ENCODE measurements around the gene SLC10A7.

SLC10A7 gene

DNA sequence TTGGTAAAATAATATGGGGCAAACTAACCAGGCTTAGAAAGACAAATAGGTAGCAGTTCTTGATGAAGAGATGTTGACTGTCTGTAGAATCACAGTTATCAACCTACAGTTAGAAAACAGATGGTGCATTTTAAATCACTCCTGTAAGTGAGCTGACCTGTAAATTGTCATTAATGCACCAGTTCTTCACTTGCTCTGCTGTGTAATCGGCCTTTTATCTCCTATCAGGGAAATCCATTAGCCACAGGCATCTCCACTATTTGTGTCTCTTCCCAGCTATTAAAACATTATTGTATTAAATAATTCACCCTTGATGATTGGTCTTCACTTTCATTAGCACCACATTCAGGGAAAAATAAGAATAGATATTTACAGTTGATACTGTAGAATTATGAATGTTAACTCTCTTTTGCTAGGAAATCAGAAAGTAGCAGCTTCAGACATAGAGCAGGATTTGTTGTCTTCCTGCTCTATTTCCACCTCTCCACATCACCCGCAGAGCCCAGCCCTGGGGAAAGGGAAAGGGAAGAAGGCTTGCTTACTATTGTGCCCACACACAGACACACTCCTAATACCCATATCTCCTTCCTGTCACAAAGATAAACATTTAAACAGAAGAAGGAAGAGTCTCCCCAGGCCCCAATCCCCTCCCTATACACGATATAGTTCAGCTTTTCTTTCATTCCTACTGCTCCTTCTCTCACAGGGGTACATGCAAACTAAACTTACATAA, 210.3 kb downstream of the SLC10A7 start:
- no peaks in the 10 kb centered on the region for H3K4me1 ChIP-seq
- no peak overlapping the region for H3K9ac ChIP-seq
- no peaks in the 10 kb centered on the region; a peak in 1 of 22 replicates for H4K20me1 ChIP-seq
- no peak overlapping the region for H3K4me2 ChIP-seq
- no peak overlapping the region for H3K4me3 ChIP-seq
- H3K36me3 ChIP-seq, result peaks cover 0 to 6% (median 0%) of the 10 kb centered on the region in 11 experiments; a peak in 1 of 22 replicates
- TF ChIP-seq Cebpa-rat (IDR thresholded peaks at IDR 0.05), result no peak
- H3K27me3 ChIP-seq, result no peaks in the 10 kb centered on the region
- H3K27ac ChIP-seq, result no peak overlapping the region
- H3K9me3 ChIP-seq (replicated peaks in 1 of 11), result no peaks in the 10 kb centered on the region

- no peak for TF ChIP-seq Cebpa-rat (IDR thresholded peaks at IDR 0.05)
- Histone ChIP-seq H3K9ac (no peak overlapping the region), H3K4me2 (no peak overlapping the region), H3K27me3 (no peaks in the 10 kb centered on the region), H3K9me3 (replicated peaks in 1 of 11) (no peaks in the 10 kb centered on the region), H3K36me3 (peaks cover 0 to 6% (median 0%) of the 10 kb centered on the region in 11 experiments; a peak in 1 of 22 replicates), H4K20me1 (no peaks in the 10 kb centered on the region; a peak in 1 of 22 replicates), H3K4me3 (no peak overlapping the region), H3K4me1 (no peaks in the 10 kb centered on the region), H3K27ac (no peak overlapping the region)
Measured at GRCh38 chr4:146310319-146311021, 211.3 kb downstream of the SLC10A7 start.

DNA sequence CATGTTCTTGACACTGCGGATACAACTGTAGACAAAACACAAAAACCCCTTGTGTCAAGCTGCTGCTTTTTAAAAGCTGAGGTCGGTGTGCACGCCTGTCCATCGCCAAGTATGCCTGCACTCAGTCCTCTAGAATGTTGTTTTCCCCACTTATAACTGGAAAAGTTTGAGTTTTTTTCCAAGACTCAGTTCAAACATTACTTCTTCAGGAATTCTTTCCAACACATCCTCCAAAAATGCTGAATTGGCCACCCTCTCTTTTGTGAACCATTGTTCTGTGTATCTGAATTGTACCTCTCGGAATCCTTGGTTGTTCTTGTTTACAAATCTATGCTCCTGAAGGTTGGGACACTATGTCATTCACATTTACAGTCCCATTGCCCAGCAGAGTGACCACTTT, 212.8 kb downstream of the SLC10A7 start:
- no peak for TF ChIP-seq Cebpa-rat (IDR thresholded peaks at IDR 0.05)
- H3K27ac ChIP-seq, result no peak overlapping the region
- no peaks in the 10 kb centered on the region for H3K27me3 ChIP-seq
- no peak overlapping the region for H3K9ac ChIP-seq
- no peaks in the 10 kb centered on the region; a peak in 1 of 22 replicates for H4K20me1 ChIP-seq
- H3K4me1 ChIP-seq, result no peaks in the 10 kb centered on the region
- H3K36me3 ChIP-seq, result peaks cover 0 to 4% (median 0%) of the 10 kb centered on the region in 11 experiments; a peak in 2 of 22 replicates
- no peak overlapping the region for H3K4me2 ChIP-seq
- no peak overlapping the region for H3K4me3 ChIP-seq
- no peaks in the 10 kb centered on the region for H3K9me3 ChIP-seq (replicated peaks in 1 of 11)

DNA sequence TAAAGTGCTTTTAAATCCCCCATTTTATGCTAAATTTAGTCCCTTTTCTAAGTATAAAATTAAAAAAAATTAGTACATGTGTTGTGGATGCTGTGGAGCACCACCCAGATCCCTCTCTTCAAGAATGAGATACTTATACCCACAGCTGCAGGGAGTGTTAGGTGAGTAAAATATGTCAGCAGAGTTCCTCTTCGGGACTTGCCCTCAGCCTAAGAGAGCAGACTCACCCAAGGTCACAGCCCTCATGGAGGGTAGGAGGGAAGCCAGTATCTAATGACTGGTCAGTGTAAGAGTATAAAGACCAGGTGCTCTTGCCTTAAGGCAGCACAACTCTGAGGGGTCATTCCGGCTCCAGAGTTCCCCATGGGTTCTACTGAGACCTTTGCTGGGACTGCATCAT, 218.9 kb downstream of the SLC10A7 start:
- no peak overlapping the region for H3K27ac ChIP-seq
- H3K9me3 ChIP-seq (replicated peaks in 1 of 11), result no peaks in the 10 kb centered on the region
- no peaks in the 10 kb centered on the region for H3K27me3 ChIP-seq
- H3K4me2 ChIP-seq, result no peak overlapping the region
- H3K4me3 ChIP-seq, result no peak overlapping the region
- H4K20me1 ChIP-seq, result no peaks in the 10 kb centered on the region
- TF ChIP-seq Cebpa-rat (IDR thresholded peaks at IDR 0.05), result no peak
- H3K4me1 ChIP-seq, result no peaks in the 10 kb centered on the region
- peaks cover 0 to 4% (median 0%) of the 10 kb centered on the region in 11 experiments; a peak in 2 of 22 replicates for H3K36me3 ChIP-seq
- H3K9ac ChIP-seq, result no peak overlapping the region

- peaks cover 0 to 4% (median 0%) of the 10 kb centered on the region in 11 experiments; a peak in 2 of 22 replicates for H3K36me3 ChIP-seq
- no peak overlapping the region for H3K4me3 ChIP-seq
- no peaks in the 10 kb centered on the region for H3K9me3 ChIP-seq (replicated peaks in 1 of 11)
- H3K9ac ChIP-seq, result no peak overlapping the region
- no peaks in the 10 kb centered on the region for H3K27me3 ChIP-seq
- TF ChIP-seq Cebpa-rat (IDR thresholded peaks at IDR 0.05), result no peak
- no peak overlapping the region for H3K27ac ChIP-seq
- no peak overlapping the region for H3K4me2 ChIP-seq
- H3K4me1 ChIP-seq, result no peaks in the 10 kb centered on the region
- H4K20me1 ChIP-seq, result no peaks in the 10 kb centered on the region
Measured at GRCh38 chr4:146299607-146300006, 222.1 kb downstream of the SLC10A7 start.

- no peak for TF ChIP-seq Cebpa-rat (IDR thresholded peaks at IDR 0.05)
- no peaks in the 10 kb centered on the region for H3K27me3 ChIP-seq
- H3K9ac ChIP-seq, result no peak overlapping the region
- H3K4me2 ChIP-seq, result no peak overlapping the region
- H3K4me1 ChIP-seq, result no peaks in the 10 kb centered on the region
- H3K9me3 ChIP-seq (replicated peaks in 1 of 11), result no peaks in the 10 kb centered on the region
- H3K27ac ChIP-seq, result no peak overlapping the region
- H3K36me3 ChIP-seq, result peaks cover 0 to 16% (median 0%) of the 10 kb centered on the region in 11 experiments; a peak in 6 of 22 replicates
- H3K4me3 ChIP-seq, result no peak overlapping the region
- no peaks in the 10 kb centered on the region for H4K20me1 ChIP-seq
Measured at GRCh38 chr4:146294776-146295175, 227.0 kb downstream of the SLC10A7 start.

GRCh38 chr4:146292508-146292907, 229.2 kb downstream of the SLC10A7 start:
- Histone ChIP-seq H3K36me3 (peaks cover 0 to 17% (median 2%) of the 10 kb centered on the region in 11 experiments; a peak in 8 of 22 replicates), H3K4me2 (no peak overlapping the region), H3K9me3 (replicated peaks in 1 of 11) (no peaks in the 10 kb centered on the region), H3K4me1 (0 out of 20 replicates have a peak, but pooled peaks cover 0 to 7% (median 0%) of the 10 kb centered on the region in 10 experiments), H3K27ac (no peak overlapping the region), H3K4me3 (no peak overlapping the region), H3K9ac (no peak overlapping the region), H3K27me3 (no peaks in the 10 kb centered on the region), H4K20me1 (no peaks in the 10 kb centered on the region)
- TF ChIP-seq Cebpa-rat (IDR thresholded peaks at IDR 0.05), result no peak

DNA sequence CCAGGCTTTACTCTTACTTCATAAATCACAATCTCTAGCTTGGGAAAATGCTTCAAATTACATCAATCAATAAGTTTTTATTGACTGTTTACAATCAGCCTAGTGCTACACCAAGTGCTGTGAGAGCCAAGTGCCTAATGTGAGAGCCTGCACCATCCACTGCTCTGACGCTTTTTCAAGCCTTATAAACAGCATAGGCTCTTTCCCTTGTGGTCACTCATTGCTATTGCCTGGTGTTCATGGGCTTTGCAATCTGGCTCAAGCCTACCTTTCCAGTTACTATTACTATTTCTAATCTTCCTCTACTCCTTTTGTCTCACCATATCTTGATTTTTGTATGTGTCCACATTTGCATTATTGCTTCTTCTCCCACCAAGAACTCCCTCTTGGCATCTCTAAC, 230.4 kb downstream of the SLC10A7 start:
- TF ChIP-seq Cebpa-rat (IDR thresholded peaks at IDR 0.05), result no peak
- Histone ChIP-seq H3K4me2 (no peak overlapping the region), H3K27ac (no peak overlapping the region), H4K20me1 (no peaks in the 10 kb centered on the region), H3K4me1 (0 out of 20 replicates have a peak, but pooled peaks cover 0 to 7% (median 0%) of the 10 kb centered on the region in 10 experiments), H3K4me3 (no peak overlapping the region), H3K36me3 (peaks cover 0 to 28% (median 10%) of the 10 kb centered on the region in 11 experiments; a peak in 12 of 22 replicates), H3K9ac (no peak overlapping the region), H3K9me3 (replicated peaks in 1 of 11) (no peaks in the 10 kb centered on the region), H3K27me3 (no peaks in the 10 kb centered on the region)

DNA sequence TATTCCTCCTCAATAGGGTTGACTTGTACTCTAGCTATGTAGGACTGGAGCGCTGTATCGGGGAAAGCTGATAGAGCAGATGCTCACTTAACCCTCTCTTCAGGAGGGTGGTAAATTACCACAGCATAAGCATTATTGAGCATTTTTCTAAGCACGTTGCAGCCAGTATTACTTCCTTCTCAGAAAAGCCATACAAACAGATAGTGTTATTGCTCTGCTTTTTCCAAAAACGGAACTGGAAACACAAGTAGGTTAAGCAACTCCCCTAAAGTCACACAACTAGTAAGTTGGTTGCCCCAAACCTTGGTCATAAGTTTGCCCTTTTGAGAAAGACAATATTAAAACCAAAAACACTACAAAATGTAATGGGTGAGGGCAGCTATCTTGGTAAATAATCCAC, 233.5 kb downstream of the SLC10A7 start:
- Histone ChIP-seq H3K27ac (no peak overlapping the region), H3K4me1 (peaks cover 0 to 32% (median 16%) of the 10 kb centered on the region in 10 experiments; a peak in 15 of 20 replicates), H3K4me2 (no peak overlapping the region), H3K36me3 (peaks cover 0 to 37% (median 17%) of the 10 kb centered on the region in 11 experiments; a peak in 13 of 22 replicates), H3K9me3 (replicated peaks in 1 of 11) (no peaks in the 10 kb centered on the region), H3K27me3 (no peaks in the 10 kb centered on the region), H3K4me3 (no peak overlapping the region), H3K9ac (no peak overlapping the region), H4K20me1 (no peaks in the 10 kb centered on the region)
- no peak for TF ChIP-seq Cebpa-rat (IDR thresholded peaks at IDR 0.05)
